ENCODE results near the gene GKAP1. TPM values are rescaled to one million over a fixed set of nuclear protein-coding genes. Genes with fewer than 3 reads are reported as not detected.

The GKAP1 gene
- total and polyA plus RNA-seq, 11 donors: 12.7 to 23.5 (median 20.1) TPM

DNA sequence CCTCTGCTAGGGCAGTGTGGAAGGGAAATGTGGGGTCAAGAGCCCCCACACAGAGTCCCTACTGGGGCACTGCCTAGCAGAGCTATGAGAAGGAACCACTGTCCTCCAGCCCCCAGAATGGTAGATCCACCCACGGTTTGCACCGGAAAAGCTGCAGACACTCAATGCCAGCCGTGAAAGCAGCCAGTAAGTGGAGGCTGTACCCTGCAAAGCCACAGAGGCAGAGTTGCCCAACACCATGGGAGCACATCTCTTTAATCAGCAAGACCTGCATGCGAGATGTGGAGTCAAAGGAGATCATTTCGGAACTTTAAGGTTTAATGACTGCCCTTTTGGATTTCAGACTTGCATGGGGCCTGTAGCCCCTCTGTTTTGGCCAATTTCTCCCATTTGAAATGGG is 52.2 kb downstream of the GKAP1 start:
- TF ChIP-seq POLR2A (IDR thresholded peaks at IDR 0.05): no peak
- TF ChIP-seq, protein P1, sequence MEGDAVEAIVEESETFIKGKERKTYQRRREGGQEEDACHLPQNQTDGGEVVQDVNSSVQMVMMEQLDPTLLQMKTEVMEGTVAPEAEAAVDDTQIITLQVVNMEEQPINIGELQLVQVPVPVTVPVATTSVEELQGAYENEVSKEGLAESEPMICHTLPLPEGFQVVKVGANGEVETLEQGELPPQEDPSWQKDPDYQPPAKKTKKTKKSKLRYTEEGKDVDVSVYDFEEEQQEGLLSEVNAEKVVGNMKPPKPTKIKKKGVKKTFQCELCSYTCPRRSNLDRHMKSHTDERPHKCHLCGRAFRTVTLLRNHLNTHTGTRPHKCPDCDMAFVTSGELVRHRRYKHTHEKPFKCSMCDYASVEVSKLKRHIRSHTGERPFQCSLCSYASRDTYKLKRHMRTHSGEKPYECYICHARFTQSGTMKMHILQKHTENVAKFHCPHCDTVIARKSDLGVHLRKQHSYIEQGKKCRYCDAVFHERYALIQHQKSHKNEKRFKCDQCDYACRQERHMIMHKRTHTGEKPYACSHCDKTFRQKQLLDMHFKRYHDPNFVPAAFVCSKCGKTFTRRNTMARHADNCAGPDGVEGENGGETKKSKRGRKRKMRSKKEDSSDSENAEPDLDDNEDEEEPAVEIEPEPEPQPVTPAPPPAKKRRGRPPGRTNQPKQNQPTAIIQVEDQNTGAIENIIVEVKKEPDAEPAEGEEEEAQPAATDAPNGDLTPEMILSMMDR (IDR thresholded peaks at IDR 0.05): no peak
- DNase-seq: no peak
- no peaks in the 10 kb centered on the region for H3K4me1 ChIP-seq
- no peak overlapping the region for H3K4me3 ChIP-seq
- peaks cover 0 to 7% (median 0%) of the 10 kb centered on the region in 9 donors for H3K36me3 ChIP-seq
- H3K27ac ChIP-seq: no peak overlapping the region
- 95 to 100% (median 97%) methylated on average over 4 to 5 of the region's 5 CpGs for WGBS, 4 donors
- intact Hi-C loops (cut with DNase I): no loop called here
- H3K27me3 ChIP-seq: no peaks in the 10 kb centered on the region
- no peak for ATAC-seq
- peaks cover 0 to 23% (median 7%) of the 10 kb centered on the region in 12 donors for H3K9me3 ChIP-seq

DNA sequence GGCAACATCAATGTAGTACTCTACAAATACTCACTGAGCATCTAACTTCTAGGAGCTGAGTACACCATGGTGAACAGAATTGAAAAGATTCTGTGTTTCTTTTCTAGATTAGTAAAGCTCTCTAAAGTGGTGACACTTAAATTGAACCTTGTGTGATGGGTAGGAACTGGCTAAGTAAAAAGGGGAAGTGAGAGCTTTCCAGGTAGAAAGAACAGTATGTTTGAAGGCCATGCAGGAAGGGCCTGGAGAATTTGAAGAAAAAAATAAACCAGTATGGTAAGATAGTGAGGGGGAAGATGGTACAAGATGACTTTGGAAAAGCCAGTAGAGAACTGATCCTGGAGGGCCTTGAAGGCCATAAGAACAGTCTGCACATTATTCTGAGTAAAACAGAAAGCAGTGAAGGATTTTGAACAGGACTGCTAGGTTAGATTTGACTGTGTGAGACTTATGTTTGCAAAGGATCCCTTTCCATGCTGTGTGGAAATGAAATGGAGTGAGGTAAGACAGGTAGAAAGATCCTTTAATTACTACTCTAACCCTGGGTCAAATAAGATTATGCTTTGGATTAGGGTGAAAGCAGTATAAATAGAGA is 63.1 kb downstream of the GKAP1 start:
- intact Hi-C loops (cut with DNase I): no loop called here
- TF ChIP-seq, protein P1 (IDR thresholded peaks at IDR 0.05): no peak
- no peak for TF ChIP-seq POLR2A (IDR thresholded peaks at IDR 0.05)
- Histone ChIP-seq H3K4me1 (no peaks in the 10 kb centered on the region), H3K4me3 (no peak overlapping the region), H3K36me3 (peaks cover 0 to 36% (median 9%) of the 10 kb centered on the region in 9 donors), H3K27ac (no peak overlapping the region), H3K27me3 (no peaks in the 10 kb centered on the region), H3K9me3 (no peaks in the 10 kb centered on the region)
- DNase-seq: no peak
- ATAC-seq: no peak

DNA sequence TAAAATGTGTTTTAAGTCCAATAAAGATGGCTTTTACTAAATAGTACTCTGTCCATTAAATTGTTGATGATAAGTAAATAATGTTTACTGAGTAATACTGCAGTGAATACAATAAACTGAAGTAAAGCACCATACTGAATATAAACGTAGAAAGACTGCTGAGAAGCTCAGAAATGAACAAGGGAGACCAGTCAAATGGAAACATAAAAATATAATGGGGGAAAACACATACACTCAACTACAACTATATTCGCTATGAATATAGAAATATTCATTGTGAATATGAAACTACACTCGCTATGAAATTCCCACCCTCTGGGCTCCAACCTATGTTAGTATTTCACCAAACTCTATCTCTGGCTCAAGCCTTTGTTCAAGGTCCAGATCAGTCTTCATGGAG is 67.9 kb downstream of the GKAP1 start:
- intact Hi-C loops (cut with DNase I): no loop called here
- TF ChIP-seq POLR2A (IDR thresholded peaks at IDR 0.05): no peak
- TF ChIP-seq, protein P1 (IDR thresholded peaks at IDR 0.05): no peak
- Histone ChIP-seq H3K9me3 (no peaks in the 10 kb centered on the region), H3K36me3 (peaks cover 0 to 38% (median 9%) of the 10 kb centered on the region in 9 donors), H3K27ac (no peak overlapping the region), H3K4me1 (no peaks in the 10 kb centered on the region), H3K4me3 (no peak overlapping the region), H3K27me3 (no peaks in the 10 kb centered on the region)
- ATAC-seq (no peak), DNase-seq (no peak)
- WGBS, 4 donors: 92 to 97% (median 95%) methylated on average over 3 of the region's 3 CpGs

DNA sequence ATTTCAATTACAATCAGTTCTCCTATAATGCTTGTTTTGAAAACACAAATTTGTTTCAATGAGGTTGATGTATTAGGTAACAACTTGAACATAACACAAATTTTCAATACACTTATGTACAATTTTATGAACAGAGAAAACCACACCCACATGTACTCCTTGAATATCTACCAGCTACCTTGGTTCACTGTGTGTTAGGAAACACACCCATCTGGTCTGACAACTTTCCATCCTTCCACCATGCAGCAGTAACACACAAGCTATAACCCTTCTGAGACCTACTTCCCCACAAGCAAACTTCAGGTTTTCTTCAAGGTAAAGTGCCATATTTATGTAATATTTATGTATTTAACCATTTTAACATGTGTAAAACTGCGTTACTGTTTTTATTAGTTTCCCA is 73.4 kb downstream of the GKAP1 start:
- H3K27me3 ChIP-seq: no peaks in the 10 kb centered on the region
- peaks cover 0 to 32% (median 8%) of the 10 kb centered on the region in 9 donors for H3K36me3 ChIP-seq
- TF ChIP-seq, protein P1 (IDR thresholded peaks at IDR 0.05): no peak
- TF ChIP-seq POLR2A (IDR thresholded peaks at IDR 0.05): no peak
- H3K27ac ChIP-seq: no peak overlapping the region
- no peaks in the 10 kb centered on the region for H3K4me1 ChIP-seq
- no peak overlapping the region for H3K4me3 ChIP-seq
- ATAC-seq: no peak
- DNase-seq: no peak
- H3K9me3 ChIP-seq: no peaks in the 10 kb centered on the region
- intact Hi-C loops (cut with DNase I): no loop called here
- 92 to 98% (median 96%) methylated on average over 1 of the region's 1 CpG for WGBS, 4 donors
